Measurements from ENCODE around the gene LASP1.
"Not testable (repeated sequence)": the region's sequence is repeated elsewhere in the genome, so short reads cannot be mapped to it uniquely, and the experiment has no call there.

The LASP1 gene

GRCh38 chr17:38942696-38943334 lies 73.0 kb downstream of the LASP1 start:
- DNase-seq, result no peak

DNA sequence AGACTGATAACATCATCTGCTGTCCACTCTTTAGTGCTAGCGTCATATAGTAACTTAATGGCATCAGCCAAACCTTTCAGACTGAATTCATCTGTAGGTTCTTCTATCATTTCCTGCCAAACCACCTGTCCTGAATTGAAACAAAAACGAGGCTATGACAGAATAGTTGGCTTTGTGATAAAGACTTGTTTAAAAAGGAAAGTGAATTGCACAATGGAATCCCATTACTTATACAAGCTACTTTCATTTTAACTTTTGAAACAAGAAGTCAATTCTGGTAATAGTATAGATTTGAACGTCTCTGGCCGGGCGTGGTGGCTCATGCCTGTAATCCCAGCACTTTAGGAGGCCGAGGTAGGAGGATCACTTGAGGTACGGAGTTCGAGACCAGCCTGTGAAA lies 73.7 kb downstream of the LASP1 start:
- no peak for DNase-seq

GRCh38 chr17:38947189-38947588 lies 77.3 kb downstream of the LASP1 start:
- DNase-seq, result no peak

GRCh38 chr17:38953800-38954199 lies 83.9 kb downstream of the LASP1 start:
- not testable (repeated sequence) for DNase-seq

DNA sequence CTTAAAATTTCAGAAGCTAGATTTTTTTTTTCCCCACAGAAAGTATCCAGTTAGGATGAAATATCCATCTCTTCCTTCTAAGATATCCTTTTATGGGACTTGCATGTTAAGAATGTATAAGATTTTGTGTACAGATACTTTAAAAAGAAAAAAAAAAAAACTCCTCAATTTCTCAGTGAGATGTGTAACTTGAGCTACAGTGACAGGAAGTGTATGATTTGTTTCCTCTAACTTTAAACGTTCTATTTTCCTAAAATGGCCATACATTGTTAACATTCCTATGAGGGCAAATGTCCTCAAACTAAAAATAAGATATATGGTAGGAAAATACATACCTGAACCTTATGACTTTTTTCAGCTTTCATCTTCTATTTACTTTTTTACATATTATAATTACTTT lies 88.5 kb downstream of the LASP1 start:
- DNase-seq, result no peak

DNA sequence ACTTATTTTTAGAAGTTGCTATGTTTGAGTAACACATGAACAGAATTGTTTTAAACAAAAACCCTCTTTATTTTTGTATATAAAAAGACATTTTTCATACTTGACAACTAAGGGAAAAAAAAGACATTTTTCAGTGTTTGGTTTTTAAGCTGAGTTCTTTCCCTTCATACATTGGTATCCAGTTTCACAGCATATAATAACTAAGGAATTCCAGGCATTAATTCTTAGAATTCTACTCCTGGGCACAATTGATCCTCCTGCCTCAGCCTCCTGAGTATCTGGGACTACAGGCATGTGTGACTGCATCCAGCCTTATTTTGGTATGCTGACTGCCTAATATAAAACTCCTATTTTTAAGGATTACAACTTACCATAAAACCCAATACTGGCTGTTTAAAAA lies 88.9 kb downstream of the LASP1 start:
- DNase-seq, result no peak

DNA sequence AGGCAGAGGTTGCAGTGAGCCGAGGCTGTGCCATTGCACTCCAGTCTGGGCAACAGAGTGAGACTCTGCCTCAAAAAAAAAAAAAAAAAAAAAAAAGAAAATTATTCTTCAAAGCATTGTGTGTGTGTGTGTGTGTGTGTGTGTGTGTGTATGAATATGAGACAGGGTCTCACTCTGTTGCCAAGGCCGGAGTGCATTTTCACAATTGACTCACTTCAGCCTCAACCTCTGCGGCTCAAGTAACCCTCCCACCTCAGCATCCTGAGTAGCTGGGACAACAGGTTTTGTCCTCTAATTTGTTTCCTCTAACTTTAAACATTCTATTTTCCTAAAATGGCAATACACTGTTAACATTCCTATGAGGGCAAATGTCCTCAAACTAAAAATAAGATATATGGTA lies 89.7 kb downstream of the LASP1 start:
- DNase-seq, result no peak

DNA sequence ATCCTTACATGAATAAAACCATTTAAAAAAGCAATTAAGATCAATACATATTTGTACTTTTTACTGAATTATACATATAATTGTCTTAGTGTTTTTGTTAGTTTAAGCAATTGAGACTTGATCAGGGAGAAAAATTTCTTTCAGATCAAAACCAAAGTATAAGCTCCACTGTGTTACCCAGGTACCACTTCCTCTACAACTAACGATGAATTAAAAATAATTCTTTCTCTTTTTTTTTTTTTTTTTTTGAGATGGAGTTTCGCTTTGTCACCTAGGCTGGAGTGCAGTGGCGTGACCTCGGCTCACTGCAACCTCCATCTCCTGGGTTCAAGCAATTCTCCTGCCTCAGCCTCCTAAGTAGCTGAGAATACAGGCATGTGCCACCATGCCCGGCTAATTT lies 90.5 kb downstream of the LASP1 start:
- no peak for DNase-seq

- no peak for DNase-seq
Measured at GRCh38 chr17:38961413-38961812, 91.6 kb downstream of the LASP1 start.

DNA sequence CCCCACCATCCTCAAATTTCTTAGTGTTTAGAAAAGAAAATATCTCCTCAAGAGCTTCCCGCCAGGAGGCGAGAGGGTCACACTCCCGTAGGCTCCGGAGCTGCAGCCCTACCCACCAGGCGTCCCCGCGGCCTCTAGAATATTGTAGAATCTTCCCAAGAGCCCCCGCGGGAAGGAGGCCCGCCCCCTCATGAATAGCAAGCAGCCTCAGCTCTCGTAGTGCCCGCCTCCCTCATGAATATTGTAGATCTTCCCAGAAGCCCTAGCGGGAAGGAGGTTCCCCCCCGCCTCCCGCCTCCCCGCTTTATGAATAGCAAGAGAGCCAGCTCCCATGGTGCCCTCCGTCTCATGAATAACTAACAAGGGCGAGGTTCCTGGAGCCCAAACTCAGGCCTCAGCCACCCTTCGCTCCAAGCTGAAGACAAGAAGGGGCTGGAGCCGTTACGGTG lies 97.5 kb downstream of the LASP1 start, which contains the start of gene FBXO47:
FBXO47 (minus strand) TSS at position 114 of the 449 bp plus-strand sequence. CDS start 4,378 bp downstream, outside the sequence.
- DNase-seq, result no peak

DNA sequence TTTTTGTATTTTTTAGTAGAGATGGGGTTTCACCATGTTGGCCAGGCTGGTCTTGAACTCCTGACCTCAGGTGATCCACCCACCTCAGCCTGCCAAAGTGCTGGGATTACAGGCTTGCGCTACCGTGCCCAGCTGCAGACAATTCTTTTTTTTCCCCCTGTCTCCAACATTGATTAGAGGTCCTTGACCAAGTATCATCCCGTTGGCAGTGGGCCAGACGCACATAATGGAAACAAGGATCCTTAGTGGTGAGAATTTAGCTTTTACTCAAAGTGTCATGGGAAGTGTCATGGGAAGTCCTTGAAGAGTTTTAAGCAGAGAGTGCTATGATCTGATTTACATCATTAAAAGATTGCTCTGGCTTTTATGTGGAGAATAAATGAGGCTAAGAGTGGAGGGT lies 99.4 kb downstream of the LASP1 start:
- no peak for DNase-seq

- DNase-seq, result no peak
Measured at GRCh38 chr17:38970128-38970527, 100.3 kb downstream of the LASP1 start.

DNA sequence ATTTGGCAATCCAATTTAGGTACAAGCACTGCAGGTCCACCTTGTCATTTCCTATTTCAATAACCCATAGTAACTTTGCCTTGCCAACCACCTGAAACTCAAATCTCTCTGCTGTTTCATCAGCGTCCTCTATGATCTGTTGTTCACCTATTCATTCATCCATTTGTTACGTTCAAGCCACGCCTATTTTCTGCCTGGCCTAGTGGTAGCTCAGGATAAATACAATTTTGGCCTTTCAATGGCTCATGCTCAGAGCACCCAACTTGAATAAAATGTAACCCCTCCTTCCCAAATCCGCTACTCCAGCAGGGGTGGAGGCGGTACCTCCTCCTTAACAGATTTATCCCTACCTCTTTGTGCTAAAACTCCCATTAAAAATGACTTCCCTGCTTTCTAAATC lies 100.9 kb downstream of the LASP1 start:
- DNase-seq, result no peak

Data from SIG-M5 (cell line).